OCI-LY7 (cell line): ENCODE results near the gene VPS35L. TPM values are rescaled to one million over a fixed set of nuclear protein-coding genes. Genes with fewer than 3 reads are reported as not detected.

ENCODE experiments used
- BruUV-seq: library from RNA; stranded (reverse); fragments of 400-500 nt; replicated peaks from 2 replicates; lab custom pipeline; 2021; lab: Mats Ljungman, UMichigan
- CTCF ChIA-PET: fragments of 300-600 bp; sonication (Branson Sonifier 250); formaldehyde crosslinking; loops from one replicate; lab custom pipeline; 2022; ENCODE audit warnings: antibody characterized with exemption; ENCODE audit not compliant: unreplicated experiment; lab: Charles Lee
- POLR2A ChIA-PET: fragments of 300-600 bp; sonication (Branson Sonifier 250); formaldehyde crosslinking; loops from one replicate; lab custom pipeline; 2022; ENCODE audit warnings: antibody characterized with exemption; lab: Charles Lee
- DNase-seq: peaks from one replicate; pipeline ENCODE4 v3.0.0-alpha.2; 2015; ENCODE audit warnings: low spot score
- H2AFZ ChIP-seq: fragments of 200-600 bp; sonication (generic), shearing (Covaris generic); 2 replicates; pipeline ENCODE4 v1.6.1; 2014; ENCODE audit warnings: mild to moderate bottlenecking, antibody characterized with exemption, low read length, moderate library complexity
- H3K27ac ChIP-seq: fragments of 200-600 bp; sonication (generic); 2 replicates; pipeline ENCODE4 v1.5.1; 2014; ENCODE audit warnings: mixed run types, low read depth, mild to moderate bottlenecking, moderate library complexity, low read length, inconsistent platforms; ENCODE audit not compliant: poor library complexity, severe bottlenecking
- H3K36me3 ChIP-seq: fragments of 200-600 bp; sonication (generic); 2 replicates; pipeline ENCODE4 v1.6.1; 2014; ENCODE audit warnings: mild to moderate bottlenecking, antibody characterized with exemption, low read length, moderate library complexity, mixed read lengths; ENCODE audit not compliant: insufficient read depth
- H3K4me1 ChIP-seq: fragments of 200-600 bp; sonication (generic); 2 replicates; pipeline ENCODE4 v1.5.1; 2014; ENCODE audit warnings: mild to moderate bottlenecking, low read length; ENCODE audit not compliant: insufficient read depth, poor library complexity, severe bottlenecking
- H3K4me2 ChIP-seq: fragments of 200-600 bp; sonication (generic); 2 replicates; pipeline ENCODE4 v1.6.1; 2014; ENCODE audit warnings: mild to moderate bottlenecking, low read length
- H3K4me3 ChIP-seq: fragments of 200-600 bp; sonication (generic); 2 replicates; pipeline ENCODE4 v1.5.1; 2014; ENCODE audit warnings: mild to moderate bottlenecking, low read depth, low read length; ENCODE audit not compliant: poor library complexity, severe bottlenecking
- H3K79me2 ChIP-seq: fragments of 200-600 bp; sonication (generic); 2 replicates; pipeline ENCODE4 v1.6.1; 2016; ENCODE audit warnings: low read depth, mild to moderate bottlenecking, low read length, moderate library complexity, mixed read lengths; ENCODE audit not compliant: insufficient read depth
- H3K9me2 ChIP-seq: fragments of 200-600 bp; sonication (generic); 2 replicates; pipeline ENCODE4 v1.6.1; 2016; ENCODE audit warnings: mild to moderate bottlenecking, low read length, mixed read lengths; ENCODE audit not compliant: insufficient read depth
- H3K9me3 ChIP-seq: fragments of 200-600 bp; sonication (generic); 2 replicates; pipeline ENCODE4 v1.6.1; 2014; ENCODE audit warnings: mild to moderate bottlenecking, mixed run types, low read length, mixed read lengths
- H4K20me1 ChIP-seq: fragments of 200-600 bp; sonication (generic); 2 replicates; pipeline ENCODE4 v1.6.1; 2014; ENCODE audit warnings: mild to moderate bottlenecking, antibody characterized with exemption, low read length, moderate library complexity, mixed read lengths; ENCODE audit not compliant: insufficient read depth
- EZH2phosphoT487 ChIP-seq: fragments of 200-600 bp; sonication (generic); IDR thresholded peaks from 2 replicates; pipeline ENCODE4 v1.6.1; 2018; ENCODE audit warnings: low read depth, borderline replicate concordance, mild to moderate bottlenecking, mixed run types, antibody characterized with exemption, low read length, moderate library complexity, mixed read lengths
- intact Hi-C: fragments of 100-400 bp; cut with micrococcal nuclease; formaldehyde crosslinking; loops from one replicate; pipeline ENCODE4 v1.10.0; 2022; ENCODE audit not compliant: unreplicated experiment
- total RNA-seq, 2 experiments: library from RNA; depleted of rRNA in 1 of 2; stranded (reverse); fragments of >200 nt in 1 of 2; shearing (Covaris generic) in 1 of 2; gene quantifications; 2 replicates each; pipeline ENCODE4 v1.2.3, GENCODE V29; 2014 to 2022
- TF ChIP-seq, protein P1 (sequence below): fragments of 200-600 bp; sonication (generic); conservative IDR thresholded peaks from 2 replicates; pipeline ENCODE4 v1.5.1; 2014; ENCODE audit warnings: mild to moderate bottlenecking, antibody characterized with exemption, low read length, moderate library complexity, mixed read lengths

VPS35L gene
- total RNA-seq, 2 experiments from 2014 or later = 16.5 to 65.2 TPM

DNA sequence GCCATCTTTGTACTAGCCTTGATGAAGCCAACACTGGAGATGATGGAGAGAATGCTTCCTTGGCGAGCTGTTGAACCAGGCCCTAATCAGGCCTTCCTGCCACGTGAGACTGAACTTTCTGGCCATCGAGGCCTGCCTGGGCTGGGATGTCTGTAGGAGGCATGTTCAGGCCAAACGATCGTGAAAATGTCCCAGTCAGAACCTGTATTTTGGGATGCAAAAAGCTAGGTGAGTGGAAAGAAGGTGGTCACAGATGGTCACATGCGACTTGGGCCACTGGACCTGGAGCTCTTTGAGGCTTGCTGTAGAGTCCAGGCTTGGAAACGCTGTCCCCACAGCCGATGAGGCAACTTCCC is 149.6 kb downstream of the VPS35L start:
- intact Hi-C loops = no loop called here
- no peak overlapping the region for H3K27ac ChIP-seq
- H3K4me2 ChIP-seq = no peak overlapping the region
- no peaks in the 10 kb centered on the region for H3K9me2 ChIP-seq
- H2AFZ ChIP-seq = no peak overlapping the region
- H3K9me3 ChIP-seq = no peaks in the 10 kb centered on the region
- CTCF ChIA-PET = no interaction called here
- no peaks in the 10 kb centered on the region for H3K79me2 ChIP-seq
- POLR2A ChIA-PET = no interaction called here
- no peaks in the 10 kb centered on the region for H3K4me1 ChIP-seq
- DNase-seq = no peak
- BruUV-seq = no TSS peak
- H3K36me3 ChIP-seq = peaks cover 94% of the 10 kb centered on the region
- H3K4me3 ChIP-seq = no peak overlapping the region
- 0 out of 2 replicates have a peak, but pooled peaks cover 5% of the 10 kb centered on the region for H4K20me1 ChIP-seq
- TF ChIP-seq, protein P1, sequence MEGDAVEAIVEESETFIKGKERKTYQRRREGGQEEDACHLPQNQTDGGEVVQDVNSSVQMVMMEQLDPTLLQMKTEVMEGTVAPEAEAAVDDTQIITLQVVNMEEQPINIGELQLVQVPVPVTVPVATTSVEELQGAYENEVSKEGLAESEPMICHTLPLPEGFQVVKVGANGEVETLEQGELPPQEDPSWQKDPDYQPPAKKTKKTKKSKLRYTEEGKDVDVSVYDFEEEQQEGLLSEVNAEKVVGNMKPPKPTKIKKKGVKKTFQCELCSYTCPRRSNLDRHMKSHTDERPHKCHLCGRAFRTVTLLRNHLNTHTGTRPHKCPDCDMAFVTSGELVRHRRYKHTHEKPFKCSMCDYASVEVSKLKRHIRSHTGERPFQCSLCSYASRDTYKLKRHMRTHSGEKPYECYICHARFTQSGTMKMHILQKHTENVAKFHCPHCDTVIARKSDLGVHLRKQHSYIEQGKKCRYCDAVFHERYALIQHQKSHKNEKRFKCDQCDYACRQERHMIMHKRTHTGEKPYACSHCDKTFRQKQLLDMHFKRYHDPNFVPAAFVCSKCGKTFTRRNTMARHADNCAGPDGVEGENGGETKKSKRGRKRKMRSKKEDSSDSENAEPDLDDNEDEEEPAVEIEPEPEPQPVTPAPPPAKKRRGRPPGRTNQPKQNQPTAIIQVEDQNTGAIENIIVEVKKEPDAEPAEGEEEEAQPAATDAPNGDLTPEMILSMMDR = no peak
- TF ChIP-seq EZH2phosphoT487 = no peak

DNA sequence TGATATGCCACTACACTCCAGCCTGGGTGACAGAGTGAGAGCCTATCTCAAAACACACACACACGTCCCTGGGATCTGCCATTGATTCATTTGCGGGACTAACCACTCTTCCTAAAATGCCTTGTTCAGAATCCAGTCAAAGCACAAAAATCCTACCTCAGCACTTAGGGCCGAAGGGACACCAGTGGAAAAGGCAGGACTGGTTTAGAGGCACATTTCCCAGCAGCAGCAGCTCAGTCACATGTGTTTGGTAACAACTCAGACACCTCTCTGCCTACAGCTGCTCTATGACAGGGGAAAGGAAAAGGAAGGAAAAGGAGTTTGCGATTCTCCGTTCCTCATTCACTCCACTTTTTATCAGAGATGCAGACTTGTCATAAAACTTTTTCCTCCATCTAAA is 150.3 kb downstream of the VPS35L start:
- ChIA-PET POLR2A (no interaction called here), CTCF (no interaction called here)
- BruUV-seq = no TSS peak
- no peak for DNase-seq
- H4K20me1 ChIP-seq = no peaks in the 10 kb centered on the region
- peaks cover 94% of the 10 kb centered on the region for H3K36me3 ChIP-seq
- no peak overlapping the region for H3K4me2 ChIP-seq
- no peaks in the 10 kb centered on the region for H3K79me2 ChIP-seq
- no peaks in the 10 kb centered on the region for H3K9me2 ChIP-seq
- no peak overlapping the region for H3K27ac ChIP-seq
- TF ChIP-seq EZH2phosphoT487 = no peak
- no peak overlapping the region for H3K4me3 ChIP-seq
- H3K9me3 ChIP-seq = no peaks in the 10 kb centered on the region
- intact Hi-C loops = no loop called here
- no peaks in the 10 kb centered on the region for H3K4me1 ChIP-seq
- no peak overlapping the region for H2AFZ ChIP-seq

DNA sequence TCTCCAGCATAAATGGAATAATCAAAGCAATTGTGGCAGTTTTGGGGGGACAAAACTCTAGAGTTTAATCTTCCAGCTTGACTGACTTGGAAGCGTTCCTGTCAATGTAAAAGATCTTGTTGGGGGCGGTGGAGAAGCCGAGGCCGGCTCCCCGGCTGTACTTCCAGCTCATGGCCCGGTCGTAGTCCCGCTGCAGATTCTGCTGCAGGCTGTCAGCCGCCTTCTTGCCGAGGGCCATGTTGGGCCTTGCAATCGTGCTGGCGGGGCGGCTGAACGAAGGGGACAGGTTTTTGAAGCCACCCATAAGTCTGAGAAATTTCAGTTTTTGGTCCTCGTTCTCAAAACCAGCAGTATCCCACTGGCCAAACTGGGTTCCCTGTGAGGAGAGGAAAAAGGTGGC is 151.3 kb downstream of the VPS35L start:
- no peak overlapping the region for H3K4me3 ChIP-seq
- H3K79me2 ChIP-seq = no peaks in the 10 kb centered on the region
- TF ChIP-seq, protein P1 = no peak
- TF ChIP-seq EZH2phosphoT487 = no peak
- H3K4me1 ChIP-seq = no peaks in the 10 kb centered on the region
- ChIA-PET POLR2A (interaction anchor here (1.6 kb wide), 1 partner anchor 10 kb away, joined by 7 read pairs; no protein-coding TSS in a partner anchor), CTCF (no interaction called here)
- H3K9me2 ChIP-seq = no peaks in the 10 kb centered on the region
- peaks cover 1% of the 10 kb centered on the region; the same call in 1 of the 2 replicates for H4K20me1 ChIP-seq
- intact Hi-C loops = no loop called here
- H3K36me3 ChIP-seq = peaks cover 94% of the 10 kb centered on the region
- no peak overlapping the region for H3K4me2 ChIP-seq
- no peak overlapping the region for H3K27ac ChIP-seq
- H3K9me3 ChIP-seq = no peaks in the 10 kb centered on the region
- BruUV-seq = no TSS peak
- H2AFZ ChIP-seq = no peak overlapping the region
- no peak for DNase-seq
